Hepatic stellate cell (primary cell): ENCODE measurements around the gene TOM1L1.
A peak's percentile ranks its signal among the peaks of the same experiment; 100 is the strongest.

Experiments used
- DNase-seq: peaks from one replicate; pipeline ENCODE4 v3.0.0; 2011; ENCODE audit warnings: low spot score

TOM1L1 gene

DNA sequence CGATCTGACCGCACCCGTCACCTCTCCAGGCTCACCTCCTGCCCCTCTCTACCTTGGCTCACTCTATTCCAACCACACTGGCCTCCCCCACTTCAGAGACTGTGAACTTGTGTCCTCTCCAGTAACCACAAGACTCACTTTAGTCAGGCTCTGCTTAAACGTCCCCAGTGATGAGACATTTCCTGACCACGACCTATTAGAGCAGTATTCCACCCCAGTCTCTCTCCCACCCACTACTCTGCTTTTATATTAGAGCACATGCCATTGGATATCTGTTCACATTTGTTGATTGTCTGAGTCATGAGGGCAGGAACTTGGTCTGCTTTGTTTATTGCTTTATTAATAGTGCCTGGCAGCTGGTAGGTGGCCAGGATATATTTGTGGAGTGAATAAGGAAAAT lies 47.7 kb downstream of the TOM1L1 start:
- peak; percentile 63 for DNase-seq

GRCh38 chr17:54950116-54950515 lies 49.5 kb downstream of the TOM1L1 start:
- DNase-seq: no peak

DNA sequence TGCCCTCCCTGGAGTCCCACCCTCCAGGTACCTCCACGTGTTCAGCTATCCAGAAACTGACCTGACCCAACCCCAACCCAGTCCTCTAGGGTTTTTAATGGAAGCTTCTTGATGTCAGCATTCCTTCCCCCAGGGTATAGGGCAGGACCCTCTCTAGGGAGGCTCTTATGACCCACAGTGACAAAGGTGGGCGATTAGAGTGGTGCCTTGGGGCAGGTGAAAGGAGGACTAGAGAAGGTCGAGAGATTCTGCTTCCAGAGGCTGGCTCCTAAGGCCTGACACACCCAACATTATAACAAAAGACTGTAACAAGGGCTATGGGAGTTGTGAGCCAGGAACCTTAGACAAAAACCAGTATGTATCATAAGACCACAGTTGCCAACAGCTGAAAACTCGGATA lies 50.6 kb downstream of the TOM1L1 start:
- no peak for DNase-seq

GRCh38 chr17:54956791-54957190 lies 56.1 kb downstream of the TOM1L1 start:
- no peak for DNase-seq

- DNase-seq: peak; percentile 12
Measured at GRCh38 chr17:54967621-54968261, 67.1 kb downstream of the TOM1L1 start.

- peak; percentile 91 for DNase-seq
Measured at GRCh38 chr17:54968262-54968987, 67.8 kb downstream of the TOM1L1 start, which contains the start of the genes COX11 and STXBP4. TSS of gene COX11 (minus strand) at chr17:54968654. CDS start at chr17:54968646, 8 bp downstream. TSS of gene STXBP4 (plus strand) at chr17:54968765. CDS start at chr17:54986220, 17,455 bp downstream.

DNA sequence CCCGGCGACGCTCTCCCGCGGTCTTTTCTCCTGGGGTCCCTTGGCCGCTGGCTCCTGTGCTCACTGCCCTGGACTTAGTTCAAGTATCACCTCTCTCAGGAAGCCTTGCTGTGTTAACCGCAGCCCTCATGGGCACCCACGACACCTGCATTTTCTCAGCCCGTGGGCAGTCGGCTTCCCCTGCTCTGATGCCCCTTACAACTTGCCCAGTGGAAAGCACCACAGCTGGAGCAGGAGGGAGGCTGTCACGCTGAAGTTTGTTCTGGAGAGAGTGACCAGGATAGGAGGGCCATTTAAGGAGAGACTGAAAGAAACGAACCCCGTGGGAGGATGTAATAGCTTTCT lies 68.3 kb downstream of the TOM1L1 start:
- peak; percentile 43 for DNase-seq

GRCh38 chr17:54969658-54970572 lies 69.3 kb downstream of the TOM1L1 start:
- DNase-seq: no peak

GRCh38 chr17:54971147-54971546 lies 70.5 kb downstream of the TOM1L1 start:
- no peak for DNase-seq

- no peak for DNase-seq
Measured at GRCh38 chr17:54971901-54972300, 71.2 kb downstream of the TOM1L1 start.

DNA sequence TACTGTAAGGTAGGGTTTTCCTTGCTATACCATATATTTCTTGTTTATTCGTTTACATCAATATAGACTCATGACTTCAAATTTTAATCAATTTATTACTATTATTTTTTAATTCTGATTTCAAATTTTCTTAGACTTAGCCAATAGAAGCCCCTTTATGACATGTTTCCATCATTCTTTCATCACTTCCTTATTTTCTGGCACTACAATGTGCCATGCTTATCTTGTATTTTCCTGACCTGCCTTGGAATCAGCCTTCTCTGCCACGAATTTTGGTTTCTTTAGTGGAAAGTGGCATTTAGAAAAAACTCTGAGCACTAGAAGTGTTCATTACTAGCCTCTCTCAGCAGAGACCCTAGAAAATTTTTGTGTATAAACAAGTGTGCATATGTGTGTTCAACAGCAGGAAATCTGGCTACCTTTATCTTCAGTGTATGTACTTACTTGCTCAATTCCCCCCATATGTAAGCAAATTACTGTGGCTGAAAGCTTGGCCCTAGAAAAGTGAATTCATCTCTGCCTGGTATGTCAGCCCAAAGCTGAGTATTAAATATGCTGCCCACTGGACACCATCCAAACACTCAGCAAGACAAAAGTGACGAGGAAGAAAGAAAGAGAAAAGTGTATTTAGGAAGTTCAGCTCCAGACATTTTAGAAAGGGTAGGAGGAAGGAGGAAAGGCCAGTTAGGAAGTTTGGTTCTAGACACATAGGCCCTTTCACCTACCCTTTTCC lies 71.9 kb downstream of the TOM1L1 start:
- DNase-seq: no peak

DNA sequence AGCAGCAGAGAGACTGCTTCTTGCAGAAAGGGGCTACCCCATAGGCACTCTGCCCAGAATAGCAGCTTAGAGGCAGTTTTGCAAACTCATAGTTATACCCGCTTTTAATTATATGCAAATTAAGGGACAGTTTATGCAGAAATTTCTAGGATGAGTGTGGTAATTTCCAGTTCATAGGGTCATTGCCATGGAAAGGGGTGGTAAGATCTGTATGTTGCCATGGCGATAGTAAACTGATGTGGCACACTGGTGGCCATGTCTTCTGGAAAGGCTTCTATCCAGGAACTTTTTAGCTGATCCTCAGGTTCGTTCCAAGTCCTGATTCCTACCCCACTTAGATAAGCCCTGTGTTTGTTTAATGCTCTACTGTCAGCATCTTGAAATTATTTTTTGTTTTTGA lies 74.1 kb downstream of the TOM1L1 start:
- DNase-seq: no peak

GRCh38 chr17:54976316-54976715 lies 75.7 kb downstream of the TOM1L1 start:
- no peak for DNase-seq

GRCh38 chr17:54977744-54978143 lies 77.1 kb downstream of the TOM1L1 start:
- no peak for DNase-seq

DNA sequence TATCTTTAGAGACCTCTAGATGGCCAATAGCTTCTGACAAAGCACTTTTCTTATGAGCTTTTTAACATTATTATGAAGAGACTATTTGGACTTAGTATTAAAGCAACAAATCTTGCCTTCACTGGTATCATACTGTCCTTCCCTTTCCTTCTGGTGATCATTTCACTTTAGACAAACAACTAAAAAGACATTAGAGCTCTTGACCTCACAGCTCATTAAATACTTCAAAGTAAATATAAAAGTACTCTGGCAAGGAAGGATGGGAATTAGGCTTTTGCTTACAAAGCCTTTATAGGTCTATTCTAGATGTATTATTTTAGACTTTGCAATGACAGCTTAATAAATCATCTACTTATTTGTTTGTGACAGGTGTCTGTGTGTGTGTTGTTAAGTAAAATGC lies 79.0 kb downstream of the TOM1L1 start:
- no peak for DNase-seq

- DNase-seq: no peak
Measured at GRCh38 chr17:54980375-54980774, 79.7 kb downstream of the TOM1L1 start.

- no peak for DNase-seq
Measured at GRCh38 chr17:54982399-54982798, 81.7 kb downstream of the TOM1L1 start.

DNA sequence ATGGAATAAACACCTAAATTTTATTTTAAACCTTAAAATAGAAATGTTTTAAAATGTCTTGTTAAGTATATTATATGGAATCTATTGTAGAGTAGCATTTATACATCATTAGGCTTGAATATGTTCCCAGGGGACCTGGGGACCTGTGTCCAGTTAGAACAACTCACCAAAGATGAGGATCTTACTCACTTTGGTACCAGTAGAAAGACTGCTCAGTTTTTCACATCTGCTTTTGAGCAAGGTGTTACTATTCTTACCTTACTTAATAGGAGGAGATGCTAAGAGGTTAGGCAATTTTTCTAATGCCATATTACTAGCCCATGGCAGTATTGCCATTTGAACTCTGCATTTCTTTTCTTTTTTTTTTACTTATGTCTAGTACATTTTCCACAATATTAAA lies 82.6 kb downstream of the TOM1L1 start:
- DNase-seq: no peak

GRCh38 chr17:54985476-54985875 lies 84.8 kb downstream of the TOM1L1 start:
- no peak for DNase-seq

GRCh38 chr17:54990118-54990517 lies 89.5 kb downstream of the TOM1L1 start:
- DNase-seq: no peak

GRCh38 chr17:54991567-54991966 lies 90.9 kb downstream of the TOM1L1 start:
- no peak for DNase-seq
